Endometrial microvascular endothelial cells (primary cell): ENCODE data around the gene PTRH1. TPM values are rescaled to one million over a fixed set of nuclear protein-coding genes. Genes with fewer than 3 reads are reported as not detected.

ENCODE experiments used
- in situ Hi-C: cut with HindIII; loops from 2 replicates; pipeline ENCODE4 v1.10.0; 2017; ENCODE audit warnings: low sequenced_read_pairs, low pct_unique_long_range_greater_than_20kb; ENCODE audit errors: inconsistent ontology term
- total RNA-seq: library from RNA; depleted of rRNA; stranded (reverse); fragments of >200 nt; gene quantifications from one replicate; pipeline ENCODE4 v1.2.3, GENCODE V29; 2015; ENCODE audit errors: inconsistent ontology term

Gene PTRH1
- total RNA-seq, 1 donor from 2014 or later = 59.7 TPM

GRCh38 chr9:127724012-127724411, 8.5 kb upstream of the PTRH1 start:
- in situ Hi-C loops = no loop called here

- in situ Hi-C loops = no loop called here
Measured at GRCh38 chr9:127723444-127723843, 8.0 kb upstream of the PTRH1 start.

- in situ Hi-C loops = no loop called here
Measured at GRCh38 chr9:127723013-127723412, 7.5 kb upstream of the PTRH1 start.

- in situ Hi-C loops = no loop called here
Measured at GRCh38 chr9:127722055-127722745, 6.7 kb upstream of the PTRH1 start.

- in situ Hi-C loops = no loop called here
Measured at GRCh38 chr9:127721391-127721821, 5.9 kb upstream of the PTRH1 start.

GRCh38 chr9:127720865-127721227, 5.4 kb upstream of the PTRH1 start:
- in situ Hi-C loops = no loop called here

- in situ Hi-C loops = no loop called here
Measured at GRCh38 chr9:127720031-127720864, 4.8 kb upstream of the PTRH1 start.

GRCh38 chr9:127717766-127718165, 2.3 kb upstream of the PTRH1 start:
- in situ Hi-C loops = no loop called here

GRCh38 chr9:127716412-127716811, 949 bp upstream of the PTRH1 start:
- in situ Hi-C loops = no loop called here

- in situ Hi-C loops = no loop called here
Measured at GRCh38 chr9:127714951-127715469, 453 bp downstream of the PTRH1 start.

- in situ Hi-C loops = no loop called here
Measured at GRCh38 chr9:127714020-127714750, 1.3 kb downstream of the PTRH1 start.

GRCh38 chr9:127712867-127713266, 2.6 kb downstream of the PTRH1 start:
- in situ Hi-C loops = no loop called here

- in situ Hi-C loops = no loop called here
Measured at GRCh38 chr9:127712371-127712770, 3.1 kb downstream of the PTRH1 start.

GRCh38 chr9:127711831-127712274, 3.6 kb downstream of the PTRH1 start:
- in situ Hi-C loops = no loop called here

GRCh38 chr9:127711226-127711701, 4.2 kb downstream of the PTRH1 start:
- in situ Hi-C loops = no loop called here

GRCh38 chr9:127710204-127710783, 5.2 kb downstream of the PTRH1 start:
- in situ Hi-C loops = no loop called here

- in situ Hi-C loops = no loop called here
Measured at GRCh38 chr9:127708952-127709587, 6.4 kb downstream of the PTRH1 start.

- in situ Hi-C loops = no loop called here
Measured at GRCh38 chr9:127707766-127708165, 7.7 kb downstream of the PTRH1 start.
